HG02571 (cell line): ENCODE results near the gene ACE.

ENCODE experiments used
- ATAC-seq: cut with Tn5 transposase; IDR thresholded peaks from one replicate; pipeline ENCODE4 v1.9.1; 2021; ENCODE audit warnings: mild to moderate bottlenecking, moderate library complexity; ENCODE audit not compliant: unreplicated experiment

Gene ACE

DNA sequence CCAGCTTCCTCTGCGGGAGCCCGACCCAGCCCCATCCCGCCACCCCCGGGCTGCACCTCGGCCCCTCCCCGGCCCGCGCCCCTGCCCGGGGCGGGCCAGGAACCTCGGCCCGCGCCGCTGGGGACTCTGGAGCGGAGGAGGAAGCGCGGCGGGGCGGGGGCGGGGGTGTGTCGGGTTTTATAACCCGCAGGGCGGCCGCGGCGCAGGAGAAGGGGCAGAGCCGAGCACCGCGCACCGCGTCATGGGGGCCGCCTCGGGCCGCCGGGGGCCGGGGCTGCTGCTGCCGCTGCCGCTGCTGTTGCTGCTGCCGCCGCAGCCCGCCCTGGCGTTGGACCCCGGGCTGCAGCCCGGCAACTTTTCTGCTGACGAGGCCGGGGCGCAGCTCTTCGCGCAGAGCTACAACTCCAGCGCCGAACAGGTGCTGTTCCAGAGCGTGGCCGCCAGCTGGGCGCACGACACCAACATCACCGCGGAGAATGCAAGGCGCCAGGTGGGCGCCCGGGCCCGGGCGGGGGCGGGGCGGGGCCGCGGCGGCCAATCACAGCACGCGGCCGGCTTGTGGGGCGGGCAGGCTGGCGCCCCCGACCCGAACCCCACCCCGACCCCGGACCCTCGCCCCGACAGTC lies at the start of gene ACE:
TSS of gene ACE (plus strand) at position 208 of the 626 bp plus-strand sequence. CDS start at position 242, 34 bp downstream.
- no peak for ATAC-seq

DNA sequence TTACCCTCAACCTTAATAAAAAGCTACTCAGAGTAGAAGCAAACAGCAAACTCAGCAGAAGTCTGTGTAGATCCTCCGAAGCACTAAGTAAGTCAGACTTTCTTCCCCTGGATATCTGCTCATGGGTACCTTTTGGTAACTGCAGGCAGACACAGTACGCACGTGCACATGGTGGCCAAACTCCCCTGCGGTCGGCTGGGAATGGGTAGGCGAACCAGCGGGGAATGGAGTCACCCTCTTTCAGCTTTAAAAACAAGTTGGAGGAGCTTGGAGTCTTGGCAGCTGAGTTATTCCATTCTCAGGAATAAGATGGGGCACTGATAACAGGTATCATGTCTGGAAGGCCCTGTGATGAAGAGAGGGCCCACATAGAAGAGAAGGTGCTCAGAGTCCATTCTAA lies 47.1 kb upstream of the ACE start:
- no peak for ATAC-seq

GRCh38 chr17:63430223-63430622 lies 46.6 kb upstream of the ACE start:
- no peak for ATAC-seq

GRCh38 chr17:63431618-63431938 lies 45.3 kb upstream of the ACE start:
- no peak for ATAC-seq

GRCh38 chr17:63431939-63432804 lies 44.7 kb upstream of the ACE start:
- no peak for ATAC-seq

- ATAC-seq, result no peak
Measured at GRCh38 chr17:63433746-63434591, 42.9 kb upstream of the ACE start.

- ATAC-seq, result no peak
Measured at GRCh38 chr17:63434951-63435571, 41.8 kb upstream of the ACE start.

- ATAC-seq, result no peak
Measured at GRCh38 chr17:63435681-63436522, 41.0 kb upstream of the ACE start.

DNA sequence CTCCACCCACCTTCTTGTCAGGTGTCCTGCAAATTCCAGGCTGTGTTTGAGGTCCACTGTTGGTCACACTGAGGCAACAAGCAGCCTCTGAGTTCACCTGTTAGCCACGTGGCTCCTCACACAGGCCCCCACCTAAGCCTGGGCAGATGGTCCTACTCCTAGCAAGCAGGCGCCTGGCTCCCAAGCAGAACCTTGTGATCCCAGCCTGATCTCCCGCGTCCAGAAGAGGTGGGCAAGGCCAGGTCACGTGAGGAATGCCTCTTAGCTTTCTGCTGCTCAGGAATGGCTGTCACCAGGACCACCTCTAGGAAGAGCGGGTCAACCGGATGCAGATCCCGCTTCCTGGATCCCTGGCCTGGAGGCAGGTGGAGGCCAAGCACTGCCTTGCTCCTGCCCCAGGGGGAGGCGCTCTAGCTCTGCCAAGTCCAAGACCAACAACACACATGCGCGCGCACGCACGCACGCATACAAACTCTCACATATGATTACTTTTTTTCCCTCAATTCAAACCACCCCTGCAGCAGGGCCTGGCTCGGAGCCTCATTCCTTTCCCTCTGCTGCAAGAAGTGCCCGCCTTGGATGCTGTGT lies 40.2 kb upstream of the ACE start:
- ATAC-seq, result no peak

- ATAC-seq, result no peak
Measured at GRCh38 chr17:63437287-63438091, 39.4 kb upstream of the ACE start.

GRCh38 chr17:63438092-63439051 lies 38.5 kb upstream of the ACE start:
- ATAC-seq, result no peak

DNA sequence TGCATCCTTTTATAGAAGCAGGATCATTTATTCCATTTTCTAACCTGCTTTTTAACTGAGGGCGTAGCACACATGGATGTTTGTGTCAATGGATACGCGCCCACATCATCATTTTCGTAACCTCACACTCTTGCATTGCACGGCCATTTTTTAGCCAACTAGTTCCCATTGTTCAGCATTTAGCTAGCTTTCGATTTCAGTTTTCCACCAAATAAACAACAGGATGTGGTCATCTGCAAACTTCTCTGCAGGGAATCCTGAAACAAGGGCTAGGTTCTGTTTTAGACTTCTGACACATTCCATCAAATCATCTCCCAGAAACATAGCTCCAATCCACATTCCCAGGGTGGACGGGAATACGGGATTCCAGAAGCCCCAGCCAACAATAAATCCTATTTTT lies 37.2 kb upstream of the ACE start:
- ATAC-seq, result no peak

GRCh38 chr17:63440127-63440769 lies 36.6 kb upstream of the ACE start:
- no peak for ATAC-seq

DNA sequence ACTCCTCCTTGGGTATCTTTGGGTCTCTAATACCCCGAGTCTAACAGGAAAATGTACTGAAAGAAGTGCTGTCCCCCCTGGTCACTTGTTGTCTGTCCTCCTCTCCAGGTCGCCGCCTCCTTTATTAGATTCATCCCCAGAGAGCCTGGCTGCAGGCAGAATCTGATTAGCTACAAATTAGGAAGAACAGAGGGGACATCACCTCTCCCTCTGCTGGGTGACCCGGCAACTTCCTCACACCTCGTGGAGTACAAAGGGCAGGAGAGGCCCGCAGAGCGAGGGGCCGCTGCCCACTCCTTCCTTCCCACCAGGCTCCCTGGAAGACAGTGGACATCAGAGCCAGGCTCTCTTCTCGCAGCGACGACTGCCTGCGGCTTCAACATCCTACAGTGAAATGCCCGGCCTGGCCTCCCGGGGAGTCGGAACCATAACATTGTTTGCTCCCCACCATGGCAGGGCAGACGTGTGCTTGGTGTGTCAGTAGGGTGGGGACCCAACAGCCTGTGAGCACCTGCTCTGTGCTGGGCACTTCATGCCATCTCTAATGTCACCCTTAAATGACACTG lies 36.0 kb upstream of the ACE start:
- ATAC-seq, result no peak

GRCh38 chr17:63441654-63442053 lies 35.2 kb upstream of the ACE start:
- no peak for ATAC-seq

DNA sequence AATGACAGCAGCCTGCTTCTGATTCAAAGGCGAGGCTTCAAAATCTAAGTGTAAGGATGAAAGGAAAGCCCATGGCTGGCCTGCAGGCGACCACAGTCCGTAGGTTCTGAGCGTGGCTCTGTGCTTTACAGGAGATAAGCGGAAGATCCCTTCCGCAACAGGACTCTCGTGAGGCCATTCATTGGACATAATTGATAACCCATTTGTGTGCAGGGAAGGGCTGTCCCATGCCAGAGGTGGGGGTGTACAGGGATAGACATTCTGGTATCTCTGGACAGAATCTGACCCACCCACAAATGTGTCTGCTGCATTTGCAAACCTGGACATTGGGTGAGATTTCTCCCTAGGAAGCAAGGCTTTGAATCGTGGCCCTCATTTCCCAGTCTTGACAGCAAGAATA lies 34.8 kb upstream of the ACE start:
- no peak for ATAC-seq

DNA sequence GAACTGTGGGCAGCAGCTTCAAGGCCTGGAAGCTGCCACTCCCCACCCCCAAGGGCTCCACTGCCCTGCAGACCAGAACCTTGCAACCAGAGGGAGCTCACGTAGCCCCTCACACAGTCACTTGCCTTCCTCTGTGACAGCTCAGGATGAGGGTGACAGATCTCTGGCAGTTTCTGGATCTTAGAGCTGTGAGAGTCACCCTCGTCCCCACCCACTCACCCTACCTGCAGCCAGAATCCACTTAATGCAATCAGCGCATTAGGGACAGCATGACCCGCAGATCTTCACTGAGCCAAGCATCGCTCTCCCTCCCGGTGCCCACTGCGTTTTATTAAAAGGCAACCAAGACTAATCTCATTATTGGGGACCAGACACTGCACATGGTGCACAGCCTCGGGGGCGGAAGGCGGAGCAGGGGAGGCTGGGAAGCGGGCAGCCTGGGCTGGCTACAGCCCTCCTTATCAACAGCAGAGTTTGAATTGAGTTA lies 34.3 kb upstream of the ACE start:
- no peak for ATAC-seq
